B cell (primary cell): ENCODE data around the gene BMERB1.

Experiments used
- CTCF ChIP-seq: fragments of 200-600 bp; IDR thresholded peaks from one replicate; pipeline ENCODE4 v1.8.0; 2022; ENCODE audit warnings: antibody characterized with exemption, mild to moderate bottlenecking
- EZH2 ChIP-seq: IDR thresholded peaks from 2 replicates; pipeline ENCODE4 v1.6.1; 2012; ENCODE audit warnings: borderline replicate concordance, low read depth, mild to moderate bottlenecking, moderate library complexity, low read length; ENCODE audit not compliant: insufficient read depth, poor library complexity, severe bottlenecking

GRCh38 chr16:15452246-15452855, 18.0 kb downstream of the BMERB1 start:
- no peak for TF ChIP-seq CTCF
- TF ChIP-seq EZH2, result no peak
